Activated CD4-positive, CD25-positive, alpha-beta regulatory T cell treated with anti-CD3 and anti-CD28 coated beads, Interleukin-2, amount 50 U/mL, for 24 hours (primary cell): ENCODE data around the gene CFAP90.
A peak's percentile ranks its signal among the peaks of the same experiment; 100 is the strongest.

Experiments used
- ATAC-seq, 2 donors: fragments of 150-1000 bp; cut with Tn5 transposase; one replicate each; pipeline ENCODE4 v1.10.0; 2021; ENCODE audit warnings: mild to moderate bottlenecking in 1 of 2, moderate library complexity in 1 of 2

Gene CFAP90

DNA sequence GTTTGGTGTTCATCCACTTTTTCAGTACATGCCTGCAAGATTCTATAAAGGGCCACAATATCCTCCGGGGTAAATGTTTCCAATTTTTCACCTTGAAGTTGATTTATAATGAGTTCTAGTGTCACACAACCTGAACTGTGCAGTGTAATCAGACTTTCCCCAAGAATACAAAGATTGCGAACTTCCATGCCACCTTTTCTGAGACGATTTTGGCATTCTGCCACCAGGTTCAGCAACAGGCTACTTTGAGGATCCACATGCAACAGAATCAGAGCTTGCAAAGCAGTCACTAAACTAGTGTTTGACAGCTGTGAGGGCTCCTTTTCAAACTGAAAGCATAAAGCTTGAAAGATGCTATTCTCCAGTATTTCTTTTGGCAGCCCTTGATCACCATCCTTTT, 16.3 kb upstream of the CFAP90 start:
- no peak for ATAC-seq

DNA sequence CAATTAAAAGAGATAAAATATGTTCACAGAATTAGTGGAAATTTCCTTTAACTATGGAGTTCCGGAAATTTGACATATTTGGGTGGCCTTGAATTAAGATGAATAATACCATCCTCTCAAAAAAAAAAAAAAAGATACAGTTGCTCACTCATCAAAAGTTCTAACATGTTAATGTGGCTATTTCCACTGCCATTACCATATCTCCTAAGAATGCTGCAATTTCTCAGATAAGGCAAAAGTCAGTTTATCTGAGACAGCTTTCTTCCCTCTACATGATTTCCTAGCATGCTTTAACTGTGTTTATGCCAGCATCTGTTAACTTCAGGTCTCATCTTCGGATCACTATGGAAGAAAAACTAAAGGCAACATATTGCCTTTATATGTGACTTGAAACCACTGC, 15.3 kb upstream of the CFAP90 start:
- ATAC-seq, result no peak

DNA sequence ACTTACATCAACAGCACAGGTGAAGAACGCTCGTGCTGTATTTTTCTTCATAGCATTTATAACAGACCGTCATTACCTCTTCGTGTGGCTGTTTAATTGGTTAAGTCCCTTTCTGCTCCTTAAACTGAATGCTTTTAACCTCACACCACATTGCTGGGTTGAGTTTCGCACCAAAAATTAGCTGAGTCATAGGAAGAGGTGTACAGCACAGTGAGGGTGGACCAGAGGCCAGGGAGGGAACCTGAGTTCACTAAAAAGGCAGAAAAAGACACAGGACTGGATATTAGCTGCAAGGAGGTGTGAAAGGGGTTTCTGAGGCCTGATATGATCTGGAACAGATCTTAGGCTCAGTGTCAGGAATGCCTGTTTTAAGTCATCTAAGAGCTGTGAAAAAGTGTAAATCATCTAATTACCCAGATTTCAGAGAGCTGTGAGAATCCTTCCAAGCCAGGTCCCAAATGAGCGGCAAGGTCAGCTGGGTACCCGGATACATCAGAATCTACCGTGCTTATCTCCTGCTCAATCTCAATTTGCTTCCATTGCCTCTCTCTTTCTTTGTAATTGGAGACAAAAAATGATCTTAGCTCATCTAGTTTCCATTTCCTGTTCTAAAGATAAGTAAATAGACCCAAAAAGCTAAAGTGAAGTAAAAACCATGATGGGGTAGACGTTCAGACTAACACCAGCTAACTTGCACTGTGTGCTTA, 7.1 kb upstream of the CFAP90 start:
- peak; percentile 86 to 93 for ATAC-seq

DNA sequence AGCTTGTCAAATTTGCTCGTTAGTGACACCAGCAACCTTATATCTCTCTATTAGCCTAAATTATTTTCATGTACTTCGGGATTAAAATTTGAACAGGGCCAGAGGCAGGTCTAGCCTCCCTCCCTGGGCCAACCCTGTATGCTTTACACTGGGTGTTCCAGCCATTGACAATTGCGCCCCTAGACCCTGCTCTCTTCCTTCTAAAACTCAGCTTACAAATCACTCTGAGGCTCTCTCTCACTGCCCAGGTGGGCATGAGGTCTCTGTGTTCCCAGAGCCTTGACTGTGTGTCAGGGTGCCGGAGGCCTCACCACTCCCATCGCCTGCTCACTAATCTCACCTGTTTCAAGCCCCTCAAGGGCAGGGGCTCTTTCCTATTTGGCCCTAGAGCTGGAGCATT, 6.4 kb upstream of the CFAP90 start:
- no peak for ATAC-seq

DNA sequence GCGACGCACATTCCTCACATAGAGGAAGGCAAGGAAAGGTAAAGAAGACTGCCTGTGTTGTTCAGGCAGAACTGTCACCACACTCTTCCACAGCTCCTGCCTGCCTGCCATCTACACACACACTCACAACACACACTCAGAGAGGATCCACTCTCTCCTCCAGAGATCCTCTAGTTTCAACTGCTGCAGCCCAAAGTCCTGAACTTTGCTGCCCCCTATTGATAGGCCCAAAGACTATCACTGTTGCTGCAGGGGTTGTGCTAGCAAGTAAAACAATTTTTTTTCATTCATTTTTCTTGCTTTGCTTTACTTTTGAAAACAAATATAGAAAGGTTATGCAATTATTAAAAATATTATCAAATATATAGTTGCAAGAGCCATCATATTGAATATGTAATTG, 5.9 kb upstream of the CFAP90 start:
- ATAC-seq, result no peak

DNA sequence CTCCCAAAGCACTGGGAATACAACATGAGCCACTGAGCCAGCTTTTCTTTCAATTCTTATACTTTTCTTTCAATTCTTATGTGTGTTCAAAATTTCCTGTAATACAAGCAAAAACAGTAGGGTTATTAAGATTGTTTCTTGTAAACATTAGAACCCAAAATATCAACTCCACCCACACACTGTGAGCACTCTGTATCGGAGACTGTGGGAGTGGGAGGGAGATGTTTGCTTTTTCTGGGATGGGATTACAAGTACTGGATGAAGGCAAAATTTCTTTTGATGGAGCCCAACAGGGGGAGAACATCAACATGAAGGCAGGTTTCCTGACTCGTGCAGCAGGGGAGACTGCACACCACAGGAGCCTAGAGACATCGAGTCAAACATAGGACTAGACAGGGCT, 4.7 kb upstream of the CFAP90 start:
- ATAC-seq, result no peak

DNA sequence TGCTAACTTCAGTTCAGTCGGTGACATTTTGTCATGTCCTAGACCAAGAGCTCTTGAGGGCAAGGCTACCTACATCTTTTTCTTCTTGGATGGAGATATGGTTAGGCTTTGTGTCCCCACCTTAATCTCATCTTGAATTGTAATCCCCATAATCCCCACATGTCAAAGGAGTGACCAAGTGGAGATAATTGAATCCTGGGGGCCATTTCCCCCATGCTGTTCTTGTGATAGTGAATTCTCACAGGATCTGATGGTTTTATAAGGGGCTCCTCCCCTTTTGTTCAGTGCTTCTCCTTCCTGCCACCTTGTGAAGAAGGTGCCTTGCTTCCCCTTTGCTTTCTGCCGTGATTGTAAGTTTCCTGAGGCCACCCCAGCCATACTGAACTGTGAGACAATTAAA, 2.1 kb upstream of the CFAP90 start:
- no peak for ATAC-seq

DNA sequence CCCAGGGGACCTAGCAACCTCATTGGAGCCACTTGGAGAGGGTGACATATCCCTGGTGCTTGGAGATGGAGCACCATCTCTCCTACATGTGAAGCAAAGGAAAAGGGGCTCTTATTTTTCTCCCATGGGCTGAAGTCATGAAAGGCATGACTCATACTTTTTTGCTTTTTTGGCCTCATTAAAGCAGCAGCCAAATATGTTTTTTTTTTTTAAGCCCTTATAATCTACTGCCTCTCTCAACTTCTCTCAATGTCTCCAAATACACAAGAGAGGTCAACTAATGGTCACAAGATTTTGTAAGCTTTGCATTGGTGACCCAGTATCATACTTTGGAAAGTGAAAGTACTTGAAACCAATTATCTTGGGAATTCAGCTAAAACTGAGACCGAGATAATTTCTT, 1.6 kb upstream of the CFAP90 start:
- no peak for ATAC-seq

DNA sequence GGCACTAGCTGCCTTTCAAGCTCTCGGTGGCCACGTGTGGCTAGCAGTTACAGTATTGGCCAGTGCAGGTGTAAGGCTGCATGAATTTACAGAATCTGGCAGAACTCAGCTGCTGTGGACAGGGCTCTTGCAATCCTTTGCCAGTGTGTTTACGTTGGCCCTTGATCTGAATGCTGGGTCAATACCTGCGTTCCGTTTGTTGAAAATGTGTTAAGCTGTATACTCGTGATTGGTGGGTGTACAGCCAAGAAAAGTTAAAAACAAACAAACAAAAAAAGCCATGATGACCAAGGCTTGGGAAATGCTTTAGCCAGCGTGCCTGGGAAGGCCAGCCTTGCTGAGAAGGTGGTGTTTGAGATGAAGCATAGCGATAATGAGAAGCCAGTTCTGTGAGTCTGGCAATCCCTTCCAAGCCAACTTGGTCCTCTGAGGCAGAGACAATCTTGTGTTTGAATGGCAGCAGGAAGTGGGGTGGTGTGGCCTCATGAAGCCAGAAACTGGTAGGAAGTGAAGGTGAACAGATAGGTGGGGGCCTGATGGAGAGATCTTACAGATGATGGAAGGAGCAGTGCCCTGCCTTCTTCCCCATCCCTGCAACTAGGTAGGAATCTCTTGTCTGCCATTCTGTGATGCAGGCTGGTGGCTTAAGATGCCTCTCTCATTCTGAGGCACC, 820 bp upstream of the CFAP90 start:
- ATAC-seq, result no peak

DNA sequence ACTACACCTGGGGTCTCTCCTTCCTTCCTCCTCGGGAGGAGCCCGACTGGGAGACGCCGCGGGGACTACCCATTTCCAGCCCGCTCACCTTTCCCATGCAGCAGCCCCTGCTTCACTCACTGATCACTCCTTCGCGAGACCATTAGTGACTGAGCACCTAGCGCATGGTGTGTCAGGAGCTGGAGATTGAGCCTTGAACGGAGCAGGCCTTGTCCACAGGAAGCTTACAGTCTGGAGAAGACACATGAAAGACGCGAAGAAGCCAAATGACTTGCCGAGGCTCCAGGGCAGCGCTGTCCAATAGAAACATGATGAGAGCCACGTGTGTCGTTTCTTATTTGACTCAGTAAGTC, 283 bp upstream of the CFAP90 start:
- peak in 1 of 2 donors; percentile 14 for ATAC-seq

DNA sequence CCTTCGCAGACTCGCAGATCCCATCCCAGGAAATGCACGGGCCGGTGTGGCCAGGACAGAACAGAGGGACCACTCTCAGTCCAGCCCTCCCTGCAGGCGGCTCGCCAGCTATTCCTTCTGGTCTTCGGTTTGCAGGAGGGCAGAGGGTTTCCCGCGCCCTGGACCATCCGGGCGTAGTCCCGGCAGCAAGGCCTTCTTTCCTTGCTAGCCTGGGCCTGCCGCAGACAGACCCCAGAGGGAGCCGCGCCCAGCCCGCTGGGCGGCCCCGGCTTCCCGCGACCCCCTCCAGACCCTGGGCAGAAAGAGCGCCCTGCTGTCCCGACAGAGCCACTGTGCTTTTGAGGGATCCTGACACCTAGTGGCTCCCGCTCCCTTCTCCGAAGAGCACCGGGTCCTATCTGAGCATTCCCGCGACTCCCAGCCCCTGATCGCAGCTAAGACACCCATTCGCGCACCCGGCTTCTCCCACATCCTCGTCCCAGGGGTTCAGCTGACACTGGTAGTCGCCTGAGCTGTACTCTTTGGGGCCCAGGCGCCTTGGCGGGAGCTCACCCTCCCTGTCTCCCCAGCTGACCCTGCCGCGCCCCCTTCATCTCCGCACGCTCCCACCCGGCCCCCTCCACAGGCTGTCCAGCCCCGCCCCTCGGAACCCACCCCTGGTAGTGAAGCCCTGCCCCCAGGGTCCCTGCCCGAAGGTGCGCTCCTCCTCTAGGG, 1.1 kb downstream of the CFAP90 start:
- ATAC-seq, result peak; percentile 11 to 19

DNA sequence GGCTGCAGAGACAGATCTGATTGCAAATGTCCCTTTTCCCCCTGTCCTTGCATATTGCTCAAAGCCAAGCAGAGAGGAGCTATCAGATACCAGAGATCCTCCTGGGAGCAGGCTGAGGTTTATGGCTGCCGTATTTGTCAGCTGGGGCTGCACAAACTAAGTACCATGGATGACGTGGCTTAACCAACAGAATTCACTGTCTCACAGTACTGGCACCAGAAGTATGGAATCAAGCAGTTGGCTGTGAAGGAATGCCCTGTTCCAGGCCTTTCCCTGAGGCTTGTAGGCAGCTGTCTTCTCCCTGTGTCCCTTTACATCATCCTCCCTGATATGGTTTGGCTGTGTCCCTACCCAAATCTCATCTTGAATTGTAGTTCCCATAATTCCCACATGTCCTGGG, 2.6 kb downstream of the CFAP90 start:
- no peak for ATAC-seq

DNA sequence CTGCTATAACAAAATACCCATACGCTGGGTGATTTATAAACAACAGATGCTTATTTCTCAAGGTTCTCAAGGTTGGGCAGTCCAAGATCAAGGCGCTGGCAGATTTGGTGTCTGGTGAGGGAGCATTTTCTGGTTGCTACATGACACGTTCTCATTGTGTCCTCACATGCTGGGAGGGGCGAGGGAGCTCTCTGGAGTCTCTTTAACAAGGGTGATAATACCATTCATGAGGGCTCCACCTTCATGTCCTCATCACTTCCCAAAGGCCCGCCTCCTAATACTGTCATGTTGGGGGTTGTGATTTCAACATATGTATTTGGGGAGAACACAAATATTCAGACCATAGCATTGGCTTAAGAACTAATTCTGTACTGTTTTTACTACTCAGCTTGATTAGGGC, 4.6 kb downstream of the CFAP90 start:
- no peak for ATAC-seq

DNA sequence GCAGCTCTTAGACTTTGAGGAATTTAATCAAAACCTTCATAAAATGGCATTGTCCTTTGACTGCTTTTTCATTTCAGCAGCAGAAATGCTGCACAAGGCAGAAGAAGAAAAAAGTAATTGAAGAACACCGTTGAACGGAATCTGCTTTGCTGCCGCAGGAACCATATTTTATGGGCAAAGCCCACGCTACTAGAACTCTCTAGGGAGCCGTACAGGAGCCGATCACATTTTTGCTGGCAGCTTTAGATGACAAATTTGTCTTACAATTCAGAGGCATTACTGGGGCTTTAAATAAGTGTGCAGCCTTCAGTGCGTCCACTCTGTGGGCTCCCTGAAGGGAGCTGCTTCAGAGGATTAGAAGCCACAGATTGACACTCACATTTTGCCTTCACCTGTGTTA, 5.4 kb downstream of the CFAP90 start:
- ATAC-seq, result no peak

DNA sequence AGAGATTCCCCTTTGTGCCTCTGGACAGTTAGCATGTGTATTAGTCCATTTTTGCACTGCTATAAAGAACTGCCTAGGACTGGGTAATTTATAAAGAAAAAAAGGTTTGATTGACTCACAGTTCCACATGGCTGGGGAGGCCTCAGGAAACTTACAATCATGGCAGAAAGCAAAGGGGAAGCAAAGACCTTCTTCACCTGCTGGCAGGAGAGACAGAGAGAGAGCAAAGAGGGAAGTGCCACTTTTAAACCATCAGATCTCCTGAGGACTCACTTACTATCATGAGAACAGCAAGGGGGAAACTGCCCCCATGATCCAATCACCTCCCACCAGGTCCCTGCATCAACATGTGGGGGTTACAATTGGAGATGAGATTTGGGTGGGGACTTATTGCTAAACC, 6.0 kb downstream of the CFAP90 start:
- ATAC-seq, result no peak

DNA sequence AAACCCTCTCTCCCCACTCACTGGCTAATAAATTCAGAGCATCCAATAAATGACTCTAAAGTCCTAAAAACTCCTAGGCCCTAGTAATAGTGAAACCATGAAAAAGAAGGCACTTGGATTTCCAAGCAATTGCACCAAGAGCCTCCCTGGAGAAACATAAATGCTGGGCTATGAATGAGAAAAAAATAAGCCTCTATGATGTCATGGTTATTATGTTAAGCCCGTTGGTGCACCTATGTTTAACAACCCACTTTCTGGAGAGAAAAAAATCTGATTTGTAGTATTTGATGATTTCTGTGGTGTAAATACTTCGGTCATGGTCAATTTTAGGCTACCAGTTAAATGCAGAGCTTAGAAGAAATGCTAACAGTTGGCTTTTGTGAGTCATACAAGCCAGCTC, 8.4 kb downstream of the CFAP90 start:
- no peak for ATAC-seq

DNA sequence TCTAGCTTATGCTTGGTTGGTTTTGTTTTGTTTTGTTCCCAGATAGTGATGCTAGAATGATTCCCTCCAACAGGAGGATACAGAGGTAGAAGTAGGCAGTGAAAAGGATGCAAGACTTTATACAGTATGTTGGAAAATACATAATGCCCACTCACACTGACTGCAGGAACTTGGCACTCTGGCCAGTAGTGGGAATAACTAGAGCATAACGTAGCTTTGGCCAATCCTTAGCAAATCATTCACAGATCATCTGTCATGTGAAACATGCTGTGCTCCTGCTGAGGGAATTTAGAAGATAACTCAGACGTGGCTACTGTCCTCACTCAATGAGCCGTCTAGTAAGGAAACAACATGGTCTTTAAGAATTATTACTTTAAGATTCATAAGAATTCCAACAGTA, 13.5 kb downstream of the CFAP90 start:
- ATAC-seq, result no peak

DNA sequence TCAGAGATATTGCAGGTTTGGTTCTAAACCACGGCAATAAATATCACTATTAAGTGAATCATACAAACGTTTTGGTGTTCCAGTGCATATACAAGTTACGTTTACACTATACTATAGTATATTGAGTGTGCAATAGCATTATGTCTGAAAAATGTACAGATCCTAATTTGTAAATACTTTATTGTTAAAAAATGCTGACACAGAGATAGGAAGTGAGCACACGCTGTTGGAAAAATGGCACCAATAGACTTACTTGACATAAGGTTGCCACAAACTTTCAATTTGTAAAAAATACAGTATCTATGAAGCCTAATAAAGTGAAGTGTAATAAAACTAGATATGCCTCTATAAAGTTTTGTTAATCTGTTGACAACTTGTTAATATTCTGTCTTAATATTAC, 16.0 kb downstream of the CFAP90 start:
- ATAC-seq, result no peak

DNA sequence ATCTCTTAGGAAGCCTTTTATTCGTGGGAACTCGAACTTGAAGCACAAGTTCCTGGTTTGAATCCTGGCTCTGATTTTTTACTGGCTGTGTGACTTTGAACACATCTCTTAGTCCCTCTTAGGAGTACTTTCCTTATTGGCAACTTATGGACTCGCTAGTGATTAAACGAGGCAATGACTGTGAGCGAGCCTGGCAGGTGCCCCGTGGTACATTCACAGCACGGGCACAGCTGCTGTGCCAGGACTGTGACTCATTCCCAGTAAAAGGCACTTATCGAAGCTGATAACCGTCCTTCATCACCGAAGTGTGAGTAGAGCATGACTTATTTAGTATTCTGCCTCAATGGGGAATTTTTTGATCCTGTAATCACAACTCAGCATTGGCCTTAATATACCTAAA, 22.7 kb downstream of the CFAP90 start:
- ATAC-seq, result no peak

DNA sequence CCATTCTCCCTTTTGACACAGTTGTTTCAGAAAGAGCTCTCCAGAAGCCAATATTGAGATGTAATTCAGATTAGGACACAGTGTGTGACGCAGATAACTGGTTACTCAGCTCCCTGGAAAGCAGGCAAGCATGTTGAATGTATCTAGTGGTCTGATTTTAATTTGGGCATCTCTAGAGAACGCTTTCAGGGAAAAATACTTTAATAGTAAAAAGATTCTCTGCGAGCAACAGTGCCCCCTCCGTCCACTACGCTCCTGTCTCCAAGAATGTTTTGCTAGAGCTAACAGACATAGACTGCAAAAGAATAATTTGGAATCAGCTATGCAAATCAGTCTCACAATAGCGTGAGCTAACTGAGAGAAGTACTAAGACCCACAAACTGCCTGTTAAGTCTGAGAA, 23.3 kb downstream of the CFAP90 start:
- no peak for ATAC-seq

DNA sequence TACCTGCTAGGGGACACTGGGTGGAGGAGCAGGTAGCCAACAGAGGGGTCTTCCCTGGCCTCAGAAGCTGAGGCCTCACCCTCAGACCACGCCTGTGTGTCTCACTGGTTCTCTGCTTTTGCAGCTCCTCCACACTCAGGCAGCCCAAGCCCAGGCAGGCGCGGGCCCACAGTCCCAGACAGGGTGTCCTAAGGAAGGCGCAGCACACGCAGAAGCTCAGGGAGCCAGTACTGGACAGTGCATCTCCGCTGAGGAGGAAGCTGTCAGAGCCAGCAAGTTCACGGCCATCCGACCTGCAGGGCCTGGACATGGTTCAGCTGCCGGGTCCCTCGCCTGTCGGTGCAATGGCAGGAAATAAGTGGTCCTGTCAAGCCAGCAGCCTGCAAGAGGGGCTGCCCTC, 25.3 kb downstream of the CFAP90 start:
- ATAC-seq, result no peak

DNA sequence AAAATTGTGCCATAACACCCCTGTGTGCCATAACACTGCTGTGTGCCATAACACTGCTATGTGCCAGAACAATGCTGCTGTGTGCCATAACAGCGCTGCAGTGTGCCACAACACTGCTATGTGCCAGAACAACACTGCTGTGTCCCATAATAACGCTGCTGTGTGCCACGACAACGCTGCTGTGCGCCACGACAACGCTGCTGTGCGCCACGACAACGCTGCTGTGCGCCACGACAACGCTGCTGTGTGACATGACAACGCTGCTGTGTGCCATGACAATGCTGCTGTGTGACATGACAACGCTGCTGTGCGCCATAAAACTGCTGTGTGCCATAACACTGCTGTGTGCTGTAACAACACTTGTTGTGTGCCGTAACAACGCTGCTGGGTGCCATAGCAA, 25.9 kb downstream of the CFAP90 start:
- no peak for ATAC-seq

DNA sequence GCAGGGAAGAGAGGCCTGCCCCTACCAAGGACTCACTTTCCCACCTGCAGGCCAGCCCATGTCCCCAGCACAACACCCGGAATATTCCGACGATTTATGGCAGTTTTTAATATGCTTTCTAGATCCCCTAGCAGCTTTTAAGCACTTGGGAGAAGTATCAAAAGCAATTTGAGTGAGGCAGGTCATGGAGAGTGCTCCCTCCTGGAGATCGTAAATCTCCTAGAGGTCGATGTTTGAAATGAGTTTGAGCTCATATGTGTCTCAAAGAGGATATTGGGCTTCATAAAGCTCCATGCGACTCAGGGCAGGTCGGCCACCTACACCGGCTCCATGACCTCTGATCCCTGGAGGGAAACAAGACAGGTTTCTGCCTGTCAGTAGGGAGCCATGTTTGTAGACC, 27.3 kb downstream of the CFAP90 start:
- no peak for ATAC-seq

DNA sequence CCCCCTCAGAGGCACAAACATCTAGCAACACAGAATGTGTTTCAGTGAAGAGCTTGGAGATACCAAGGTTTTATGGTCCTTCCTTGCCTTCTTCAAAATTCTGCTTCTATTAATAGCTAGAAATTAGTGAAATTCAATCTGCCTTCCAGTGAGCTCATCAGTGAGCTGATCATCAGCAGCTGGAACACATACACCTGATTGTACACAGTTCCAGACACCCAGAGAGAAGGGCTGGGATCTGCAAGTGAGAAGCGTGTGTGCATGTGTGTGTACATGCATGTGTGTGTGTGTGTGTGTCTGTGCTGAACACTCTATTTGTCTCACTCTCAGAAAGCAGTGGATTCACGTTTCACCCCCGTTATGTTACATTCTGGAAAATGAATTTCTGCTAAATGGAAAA, 28.5 kb downstream of the CFAP90 start:
- no peak for ATAC-seq

DNA sequence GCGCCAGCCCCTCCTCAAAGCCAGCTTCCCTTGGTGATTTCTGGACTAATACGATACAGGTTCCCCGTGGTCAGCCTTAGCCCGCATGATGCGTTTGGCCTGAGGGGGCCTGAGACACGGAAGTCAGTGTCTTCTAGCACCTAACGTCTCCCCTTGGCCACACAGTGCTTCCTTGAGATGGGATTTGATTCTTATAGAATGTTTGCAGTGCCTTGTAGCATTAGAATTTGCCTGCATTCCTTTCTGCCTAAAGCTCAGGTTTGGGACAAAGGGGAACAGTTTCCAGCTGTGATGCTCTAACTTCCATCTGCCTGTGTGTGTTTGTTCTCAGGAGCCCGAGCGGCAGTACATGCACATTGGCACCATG, 34.4 kb downstream of the CFAP90 start:
- no peak for ATAC-seq
